ENCODE results near the gene ADCY2.

ADCY2 gene

GRCh38 chr5:7374186-7374585 lies 21.8 kb upstream of the ADCY2 start:
- H2AFZ ChIP-seq (ENCODE audit: low read depth, low read length), result no peak overlapping the region
- H3K4me2 ChIP-seq (ENCODE audit: low read length), result no peak overlapping the region
- H4K20me1 ChIP-seq (ENCODE audit: insufficient read depth, low read length), result no peaks in the 10 kb centered on the region
- no peak overlapping the region for H3K4me3 ChIP-seq (ENCODE audit: low read length)
- H3K9me3 ChIP-seq (ENCODE audit: insufficient read depth, low read length), result no peaks in the 10 kb centered on the region
- TF ChIP-seq CTCF (IDR thresholded peaks at IDR 0.05; ENCODE audit: low read depth, low read length) (no peak), EZH2phosphoT487 (IDR thresholded peaks at IDR 0.05; ENCODE audit: low read depth) (no peak)
- peaks cover 25% of the 10 kb centered on the region for H3K4me1 ChIP-seq (ENCODE audit: low read length)
- H3K27ac ChIP-seq (ENCODE audit: low read length), result no peak overlapping the region
- H3K36me3 ChIP-seq (replicated peaks; ENCODE audit: low read depth, low read length), result no peaks in the 10 kb centered on the region
- no peak overlapping the region for H3K9ac ChIP-seq (ENCODE audit: low read length)
- H3K79me2 ChIP-seq (ENCODE audit: low read length), result no peaks in the 10 kb centered on the region
- no peaks in the 10 kb centered on the region for H3K27me3 ChIP-seq (ENCODE audit: low read depth, low read length)

GRCh38 chr5:7375457-7375856 lies 20.5 kb upstream of the ADCY2 start:
- TF ChIP-seq EZH2phosphoT487 (IDR thresholded peaks at IDR 0.05; ENCODE audit: low read depth) (no peak), CTCF (IDR thresholded peaks at IDR 0.05; ENCODE audit: low read depth, low read length) (no peak)
- no peak overlapping the region for H3K9ac ChIP-seq (ENCODE audit: low read length)
- H3K9me3 ChIP-seq (ENCODE audit: insufficient read depth, low read length), result no peaks in the 10 kb centered on the region
- H2AFZ ChIP-seq (ENCODE audit: low read depth, low read length), result no peak overlapping the region
- H3K36me3 ChIP-seq (replicated peaks; ENCODE audit: low read depth, low read length), result no peaks in the 10 kb centered on the region
- no peaks in the 10 kb centered on the region for H4K20me1 ChIP-seq (ENCODE audit: insufficient read depth, low read length)
- H3K27ac ChIP-seq (ENCODE audit: low read length), result no peak overlapping the region
- no peak overlapping the region for H3K4me2 ChIP-seq (ENCODE audit: low read length)
- H3K4me3 ChIP-seq (ENCODE audit: low read length), result no peak overlapping the region
- no peaks in the 10 kb centered on the region for H3K27me3 ChIP-seq (ENCODE audit: low read depth, low read length)
- H3K79me2 ChIP-seq (ENCODE audit: low read length), result no peaks in the 10 kb centered on the region
- peaks cover 25% of the 10 kb centered on the region for H3K4me1 ChIP-seq (ENCODE audit: low read length)

- Histone ChIP-seq H3K79me2 (ENCODE audit: low read length) (no peaks in the 10 kb centered on the region), H3K4me1 (ENCODE audit: low read length) (peaks cover 25% of the 10 kb centered on the region), H3K4me2 (ENCODE audit: low read length) (peak overlapping the region; percentile 48), H3K4me3 (ENCODE audit: low read length) (no peak overlapping the region), H4K20me1 (ENCODE audit: insufficient read depth, low read length) (no peaks in the 10 kb centered on the region), H3K27me3 (ENCODE audit: low read depth, low read length) (no peaks in the 10 kb centered on the region), H3K9me3 (ENCODE audit: insufficient read depth, low read length) (no peaks in the 10 kb centered on the region), H3K36me3 (replicated peaks; ENCODE audit: low read depth, low read length) (no peaks in the 10 kb centered on the region), H2AFZ (ENCODE audit: low read depth, low read length) (no peak overlapping the region), H3K9ac (ENCODE audit: low read length) (no peak overlapping the region), H3K27ac (ENCODE audit: low read length) (peak overlapping the region; percentile 66)
- TF ChIP-seq EZH2phosphoT487 (IDR thresholded peaks at IDR 0.05; ENCODE audit: low read depth), result no peak
These were observed 19.1 kb upstream of the ADCY2 start for GRCh38 chr5:7376871-7377270.

GRCh38 chr5:7377761-7378160 lies 18.2 kb upstream of the ADCY2 start:
- Histone ChIP-seq H4K20me1 (ENCODE audit: insufficient read depth, low read length) (no peaks in the 10 kb centered on the region), H3K79me2 (ENCODE audit: low read length) (no peaks in the 10 kb centered on the region), H3K27me3 (ENCODE audit: low read depth, low read length) (no peaks in the 10 kb centered on the region), H3K4me3 (ENCODE audit: low read length) (no peak overlapping the region), H3K9me3 (ENCODE audit: insufficient read depth, low read length) (no peaks in the 10 kb centered on the region), H3K36me3 (replicated peaks; ENCODE audit: low read depth, low read length) (no peaks in the 10 kb centered on the region), H3K4me1 (ENCODE audit: low read length) (peaks cover 25% of the 10 kb centered on the region), H2AFZ (ENCODE audit: low read depth, low read length) (no peak overlapping the region), H3K9ac (ENCODE audit: low read length) (no peak overlapping the region), H3K27ac (ENCODE audit: low read length) (peak overlapping the region; percentile 66), H3K4me2 (ENCODE audit: low read length) (0 out of 2 replicates have a peak overlapping the region, but pooled peaks have one; percentile 20)
- TF ChIP-seq CTCF (IDR thresholded peaks at IDR 0.05; ENCODE audit: low read depth, low read length) (no peak), EZH2phosphoT487 (IDR thresholded peaks at IDR 0.05; ENCODE audit: low read depth) (no peak)

- H3K27ac ChIP-seq (ENCODE audit: low read length), result no peak overlapping the region
- H4K20me1 ChIP-seq (ENCODE audit: insufficient read depth, low read length), result no peaks in the 10 kb centered on the region
- peaks cover 7% of the 10 kb centered on the region for H3K4me1 ChIP-seq (ENCODE audit: low read length)
- TF ChIP-seq CTCF (IDR thresholded peaks at IDR 0.05; ENCODE audit: low read depth, low read length), result no peak
- no peak for TF ChIP-seq EZH2phosphoT487 (IDR thresholded peaks at IDR 0.05; ENCODE audit: low read depth)
- no peaks in the 10 kb centered on the region for H3K27me3 ChIP-seq (ENCODE audit: low read depth, low read length)
- no peak overlapping the region for H3K4me3 ChIP-seq (ENCODE audit: low read length)
- no peak overlapping the region for H3K9ac ChIP-seq (ENCODE audit: low read length)
- H3K9me3 ChIP-seq (ENCODE audit: insufficient read depth, low read length), result no peaks in the 10 kb centered on the region
- no peak overlapping the region for H3K4me2 ChIP-seq (ENCODE audit: low read length)
- no peak overlapping the region for H2AFZ ChIP-seq (ENCODE audit: low read depth, low read length)
- H3K79me2 ChIP-seq (ENCODE audit: low read length), result no peaks in the 10 kb centered on the region
- no peaks in the 10 kb centered on the region for H3K36me3 ChIP-seq (replicated peaks; ENCODE audit: low read depth, low read length)
These were observed 13.3 kb upstream of the ADCY2 start for GRCh38 chr5:7382588-7382987.

All from OCI-LY3 (cell line).